ENCODE data around the gene PAX6.
A peak's percentile ranks its signal among the peaks of the same experiment; 100 is the strongest.

Gene PAX6

GRCh38 chr11:31825838-31826484, 14.8 kb upstream of the PAX6 start:
- Mint-ChIP-seq H3K4me1 (peaks cover 4% of the 10 kb centered on the region), H3K9me3 (no peaks in the 10 kb centered on the region), H3K27me3 (peaks cover 81% of the 10 kb centered on the region), H3K27ac (peak overlapping the region; percentile 56), H3K4me3 (no peak overlapping the region), H3K36me3 (peaks cover 6% of the 10 kb centered on the region)
- CTCF ChIA-PET = no interaction called here
- no peak for DNase-seq

DNA sequence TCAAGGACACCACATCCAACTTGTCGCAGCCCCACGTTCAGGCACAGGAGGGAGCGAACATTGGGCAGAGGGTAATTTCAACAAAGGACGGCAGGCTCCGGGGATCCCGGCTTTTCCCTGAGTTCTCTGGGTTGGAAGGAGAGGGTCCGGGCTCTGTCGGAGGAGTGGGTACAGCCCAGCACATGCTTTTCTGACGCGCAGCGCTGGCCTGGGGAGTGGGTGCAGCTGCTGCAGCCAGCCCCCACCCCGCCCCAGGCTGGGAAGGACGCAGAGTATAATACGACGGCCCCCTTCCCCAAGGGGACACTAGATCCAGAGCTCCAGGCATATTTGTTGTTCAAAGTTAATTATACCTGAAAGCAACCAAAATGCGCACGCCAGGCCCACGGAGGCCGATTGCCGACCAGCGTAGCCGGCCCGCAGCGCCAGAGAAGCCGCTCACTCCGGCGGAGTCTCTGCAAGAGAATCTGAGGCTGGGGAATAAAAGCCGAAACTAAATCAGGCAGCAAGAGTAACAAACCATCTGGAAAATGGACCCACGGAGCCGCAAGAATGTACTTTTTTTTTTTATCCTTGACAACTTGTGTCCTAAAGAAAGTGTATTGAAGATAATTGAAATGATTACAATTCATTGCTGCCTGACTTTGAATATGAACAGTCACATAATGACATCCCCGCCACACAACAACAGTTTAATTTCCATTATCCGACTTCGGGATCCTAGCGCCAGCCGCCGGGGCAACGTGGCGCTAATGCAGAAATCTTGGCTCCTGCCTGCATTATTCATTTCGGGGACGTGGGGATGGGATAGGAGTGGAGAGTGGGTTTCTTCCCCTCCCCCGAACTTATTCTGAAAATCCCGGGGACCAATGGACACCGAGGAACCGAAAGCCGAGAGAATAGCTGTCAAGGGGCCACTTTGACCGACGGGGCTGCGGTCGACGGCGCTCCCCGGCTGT, 14.0 kb upstream of the PAX6 start:
- Mint-ChIP-seq H3K27me3 (peaks cover 89% of the 10 kb centered on the region), H3K4me1 (peaks cover 4% of the 10 kb centered on the region), H3K4me3 (no peak overlapping the region), H3K27ac (peak overlapping the region; percentile 62), H3K36me3 (peaks cover 6% of the 10 kb centered on the region), H3K9me3 (no peaks in the 10 kb centered on the region)
- no peak for DNase-seq
- CTCF ChIA-PET = no interaction called here

- no peak for DNase-seq
- H3K36me3 Mint-ChIP-seq = peaks cover 6% of the 10 kb centered on the region
- H3K27me3 Mint-ChIP-seq = peaks cover 91% of the 10 kb centered on the region
- H3K4me3 Mint-ChIP-seq = no peak overlapping the region
- peak overlapping the region; percentile 60 for H3K27ac Mint-ChIP-seq
- H3K9me3 Mint-ChIP-seq = no peaks in the 10 kb centered on the region
- CTCF ChIA-PET = no interaction called here
- H3K4me1 Mint-ChIP-seq = peaks cover 4% of the 10 kb centered on the region
These were observed 13.3 kb upstream of the PAX6 start for GRCh38 chr11:31824332-31824878.

DNA sequence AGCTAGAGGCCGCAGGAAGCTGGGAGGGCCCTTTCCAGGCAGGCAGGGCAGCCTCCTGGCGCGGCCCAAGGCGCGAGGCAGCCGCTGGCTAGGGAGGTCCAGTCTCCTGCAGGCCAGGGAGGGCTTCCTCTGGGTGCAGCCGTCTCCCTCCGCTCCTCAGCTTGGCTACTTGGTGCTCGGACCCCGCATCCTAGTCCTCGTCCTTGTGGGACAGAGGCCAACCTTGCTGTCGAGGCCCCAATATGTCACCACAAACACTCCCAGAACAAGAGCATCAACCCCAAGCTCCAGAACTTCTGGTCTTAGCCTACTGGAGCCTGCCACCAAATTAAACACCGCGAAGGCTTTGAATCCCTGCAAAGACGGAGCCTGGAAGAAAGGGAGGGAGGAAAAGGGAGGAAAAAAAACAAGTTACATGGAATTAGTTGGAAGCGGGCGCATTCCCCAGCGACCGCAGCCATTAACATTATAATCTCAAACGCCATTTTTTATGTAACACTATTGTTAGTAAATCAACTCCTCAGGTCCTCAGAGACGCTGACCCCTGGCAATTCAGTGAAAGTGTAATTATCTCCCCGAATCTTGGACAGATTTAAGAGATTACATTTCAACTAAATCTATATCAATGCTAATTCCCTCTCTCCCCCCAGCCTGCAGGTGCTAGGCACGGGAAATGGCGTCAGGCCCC, 12.7 kb upstream of the PAX6 start:
- Mint-ChIP-seq H3K27ac (peak overlapping the region; percentile 14), H3K36me3 (peaks cover 6% of the 10 kb centered on the region), H3K9me3 (no peaks in the 10 kb centered on the region), H3K27me3 (peaks cover 93% of the 10 kb centered on the region), H3K4me1 (peaks cover 4% of the 10 kb centered on the region), H3K4me3 (no peak overlapping the region)
- DNase-seq = no peak
- CTCF ChIA-PET = no interaction called here

DNA sequence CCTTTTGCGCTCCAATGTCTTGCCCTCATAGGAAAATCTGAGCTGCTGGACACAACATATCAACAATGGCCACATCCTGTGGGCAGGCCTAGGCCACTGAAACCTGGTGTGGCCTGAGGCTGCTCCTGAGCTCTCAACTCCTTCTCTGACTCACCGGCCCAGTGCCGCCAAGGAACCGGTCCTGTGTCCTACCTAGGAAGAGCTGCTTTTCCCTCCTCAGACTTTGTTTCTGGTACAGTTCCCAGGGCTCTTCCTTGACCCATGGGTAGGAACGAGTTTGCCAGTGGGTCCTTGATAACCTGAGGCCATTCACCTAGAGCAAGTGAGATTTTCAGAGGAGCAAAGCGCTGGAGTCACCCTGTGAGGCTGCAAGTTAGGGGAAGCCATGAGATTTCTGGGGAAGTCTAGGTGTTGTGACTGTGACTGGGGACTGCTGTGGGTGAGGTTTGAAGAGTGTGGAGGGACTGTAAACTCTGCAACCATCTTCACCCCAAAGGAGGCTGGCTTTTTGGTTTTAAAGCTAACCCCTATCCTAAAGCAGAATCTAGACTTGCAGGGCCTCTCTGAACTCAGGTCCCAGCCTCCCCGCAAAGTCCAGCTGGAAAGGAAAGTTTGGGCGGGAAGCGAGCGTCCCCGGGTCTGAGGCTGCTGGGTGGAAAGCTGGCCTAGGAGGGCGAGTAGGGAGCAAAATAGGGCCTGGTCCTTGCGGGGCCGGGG, 12.0 kb upstream of the PAX6 start:
- CTCF ChIA-PET = no interaction called here
- no peak for DNase-seq
- Mint-ChIP-seq H3K27ac (no peak overlapping the region), H3K36me3 (peaks cover 6% of the 10 kb centered on the region), H3K4me1 (peaks cover 5% of the 10 kb centered on the region), H3K27me3 (peaks cover 99% of the 10 kb centered on the region), H3K9me3 (no peaks in the 10 kb centered on the region), H3K4me3 (no peak overlapping the region)

DNA sequence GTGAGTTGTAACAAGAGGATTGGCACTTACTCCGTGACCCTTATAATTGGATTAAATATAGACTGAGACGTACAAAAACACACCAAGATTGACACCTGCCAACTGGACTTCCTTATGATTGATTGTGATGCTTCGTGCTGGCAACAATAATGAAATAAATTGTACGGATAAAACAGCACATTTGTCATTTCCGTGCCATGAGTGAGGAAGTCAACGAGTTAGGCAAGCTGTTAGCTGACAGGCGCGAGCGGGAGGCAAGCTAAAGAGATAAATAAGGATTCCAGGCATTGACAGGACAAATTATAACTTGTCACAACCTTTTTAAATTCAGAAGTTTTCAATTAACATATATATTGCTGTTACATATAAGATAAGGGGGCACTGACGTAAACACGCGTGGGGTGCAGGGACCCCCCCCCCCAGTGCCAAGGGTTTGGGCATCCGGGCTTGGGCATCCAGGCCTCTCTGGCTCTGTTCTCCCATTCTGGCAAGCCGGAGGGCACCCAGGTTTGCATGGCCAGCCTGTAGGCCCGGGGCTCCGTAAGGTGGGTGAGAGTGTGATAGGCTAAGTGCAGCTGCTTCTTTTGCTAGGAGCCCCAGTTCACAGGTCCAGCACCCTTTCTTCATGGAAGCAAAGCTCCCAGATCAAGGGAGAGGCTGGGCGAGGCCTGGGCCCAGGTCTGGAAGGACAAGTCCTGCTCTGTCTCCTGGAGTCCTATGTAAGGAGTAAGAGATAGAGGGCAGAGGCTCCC, 11.2 kb upstream of the PAX6 start:
- no peaks in the 10 kb centered on the region for H3K9me3 Mint-ChIP-seq
- no peak overlapping the region for H3K27ac Mint-ChIP-seq
- CTCF ChIA-PET = no interaction called here
- no peak for DNase-seq
- H3K27me3 Mint-ChIP-seq = peaks cover 99% of the 10 kb centered on the region
- H3K36me3 Mint-ChIP-seq = peaks cover 6% of the 10 kb centered on the region
- H3K4me1 Mint-ChIP-seq = peaks cover 8% of the 10 kb centered on the region
- no peak overlapping the region for H3K4me3 Mint-ChIP-seq

DNA sequence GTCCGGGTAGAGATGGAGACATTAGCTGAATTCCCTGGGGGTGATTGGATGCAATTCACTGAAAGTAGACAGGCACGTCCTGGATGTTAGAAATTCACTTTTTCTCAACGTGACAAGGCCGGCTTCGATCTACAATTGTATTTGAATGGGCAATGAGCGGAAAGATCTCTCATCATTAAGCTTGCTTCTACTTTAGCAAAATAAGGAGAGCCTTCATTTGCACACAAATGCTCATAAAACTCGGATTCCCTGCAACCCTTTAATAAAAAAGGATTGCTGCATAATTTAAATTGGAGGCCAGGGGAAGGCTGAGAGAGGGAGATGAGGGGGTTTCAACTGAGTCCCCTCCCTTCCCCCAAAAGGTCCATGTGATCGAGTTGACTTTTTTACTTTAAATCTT, 10.6 kb upstream of the PAX6 start:
- Mint-ChIP-seq H3K27ac (no peak overlapping the region), H3K36me3 (peaks cover 6% of the 10 kb centered on the region)

GRCh38 chr11:31821235-31821764, 10.2 kb upstream of the PAX6 start:
- no peaks in the 10 kb centered on the region for H3K9me3 Mint-ChIP-seq
- no peak overlapping the region for H3K27ac Mint-ChIP-seq
- H3K4me1 Mint-ChIP-seq = peaks cover 8% of the 10 kb centered on the region
- CTCF ChIA-PET = interaction anchor here (0.8 kb wide), 1 partner anchor 11 kb away, joined by 3 read pairs; no protein-coding TSS in a partner anchor
- H3K36me3 Mint-ChIP-seq = peaks cover 4% of the 10 kb centered on the region
- H3K27me3 Mint-ChIP-seq = peaks cover 99% of the 10 kb centered on the region
- no peak for DNase-seq
- no peak overlapping the region for H3K4me3 Mint-ChIP-seq

More for the DNA sequence above, 10.6 kb upstream of the PAX6 start:
- peaks cover 99% of the 10 kb centered on the region for H3K27me3 Mint-ChIP-seq
- CTCF ChIA-PET = no interaction called here
- H3K4me3 Mint-ChIP-seq = no peak overlapping the region
- peaks cover 12% of the 10 kb centered on the region for H3K4me1 Mint-ChIP-seq
- H3K9me3 Mint-ChIP-seq = no peaks in the 10 kb centered on the region
- DNase-seq = no peak

- Mint-ChIP-seq H3K4me3 (no peak overlapping the region), H3K36me3 (peaks cover 4% of the 10 kb centered on the region), H3K4me1 (peaks cover 10% of the 10 kb centered on the region), H3K9me3 (no peaks in the 10 kb centered on the region), H3K27ac (no peak overlapping the region), H3K27me3 (peaks cover 99% of the 10 kb centered on the region)
- CTCF ChIA-PET = interaction anchor here (0.8 kb wide), 1 partner anchor 11 kb away, joined by 3 read pairs; no protein-coding TSS in a partner anchor
- no peak for DNase-seq
These were observed 9.3 kb upstream of the PAX6 start for GRCh38 chr11:31820438-31820818.

- DNase-seq = no peak
- Mint-ChIP-seq H3K27ac (no peak overlapping the region), H3K9me3 (no peaks in the 10 kb centered on the region), H3K27me3 (peaks cover 99% of the 10 kb centered on the region), H3K36me3 (peaks cover 4% of the 10 kb centered on the region), H3K4me3 (no peak overlapping the region), H3K4me1 (peaks cover 13% of the 10 kb centered on the region)
- CTCF ChIA-PET = no interaction called here
These were observed 8.7 kb upstream of the PAX6 start for GRCh38 chr11:31819621-31820437.

- Mint-ChIP-seq H3K27me3 (peaks cover 99% of the 10 kb centered on the region), H3K27ac (peak overlapping the region; percentile 62), H3K4me1 (peaks cover 14% of the 10 kb centered on the region), H3K36me3 (no peaks in the 10 kb centered on the region), H3K9me3 (no peaks in the 10 kb centered on the region), H3K4me3 (no peak overlapping the region)
- no peak for DNase-seq
- CTCF ChIA-PET = interaction anchor here (0.6 kb wide), 1 partner anchor 420 kb away, joined by 3 read pairs; no protein-coding TSS in a partner anchor
These were observed 7.8 kb upstream of the PAX6 start for GRCh38 chr11:31818874-31819331.

GRCh38 chr11:31818425-31818755, 7.3 kb upstream of the PAX6 start:
- Mint-ChIP-seq H3K27me3 (peaks cover 99% of the 10 kb centered on the region), H3K9me3 (no peaks in the 10 kb centered on the region), H3K36me3 (no peaks in the 10 kb centered on the region), H3K4me1 (peaks cover 18% of the 10 kb centered on the region), H3K27ac (peak overlapping the region; percentile 14), H3K4me3 (no peak overlapping the region)
- DNase-seq = no peak
- CTCF ChIA-PET = no interaction called here
